Cardiac septum (tissue), 1 donor: ENCODE measurements around the gene KPTN. TPM values are rescaled to one million over a fixed set of nuclear protein-coding genes. Genes with fewer than 3 reads are reported as not detected.

ENCODE experiments used
- DNase-seq: peaks from one replicate; pipeline ENCODE4 v3.0.0-alpha.2; 2020; ENCODE audit warnings: low spot score
- intact Hi-C: fragments of 100-400 bp; cut with DNase I; formaldehyde crosslinking; loops from one replicate; pipeline ENCODE4 v1.14.0; 2022
- total RNA-seq: library from RNA; stranded (reverse); fragmentation: NEBNext Ultra II Directional; extraction: Animal tissue kit (Norgen Biotek cat#: 25700); gene quantifications from one replicate; pipeline ENCODE4 v1.2.1, GENCODE V29; 2021
- donor health status: DM: no; HTN: no; CAD: no.

The KPTN gene
- total RNA-seq, 1 donor from 2014 or later, result 5.2 TPM

GRCh38 chr19:47473336-47473735 lies 10.7 kb downstream of the KPTN start:
- no peak for DNase-seq
- intact Hi-C loops, result no loop called here

GRCh38 chr19:47471733-47472457 lies 12.1 kb downstream of the KPTN start, which contains the start of gene SLC8A2:
TSS of gene SLC8A2 (minus strand) at chr19:47471893. CDS start at chr19:47466403, 5,490 bp downstream.
- no peak for DNase-seq
- intact Hi-C loops, result no loop called here

GRCh38 chr19:47471381-47471732 lies 12.7 kb downstream of the KPTN start:
- intact Hi-C loops, result no loop called here
- DNase-seq, result no peak

GRCh38 chr19:47470447-47471195 lies 13.4 kb downstream of the KPTN start:
- intact Hi-C loops, result no loop called here

GRCh38 chr19:47469719-47470118 lies 14.3 kb downstream of the KPTN start:
- no peak for DNase-seq
- intact Hi-C loops, result no loop called here

More at GRCh38 chr19:47470447-47471195, 13.4 kb downstream of the KPTN start:
- DNase-seq, result no peak

GRCh38 chr19:47469363-47469700 lies 14.7 kb downstream of the KPTN start:
- intact Hi-C loops, result no loop called here
- no peak for DNase-seq

GRCh38 chr19:47467914-47468313 lies 16.1 kb downstream of the KPTN start:
- DNase-seq, result no peak
- intact Hi-C loops, result no loop called here

- intact Hi-C loops, result no loop called here
- no peak for DNase-seq
Observed at GRCh38 chr19:47465957-47466356, 18.1 kb downstream of the KPTN start.

GRCh38 chr19:47464675-47465419 lies 19.2 kb downstream of the KPTN start:
- no peak for DNase-seq
- intact Hi-C loops, result no loop called here

- DNase-seq, result no peak
- intact Hi-C loops, result no loop called here
Observed at GRCh38 chr19:47461876-47462275, 22.1 kb downstream of the KPTN start.

GRCh38 chr19:47459477-47459876 lies 24.5 kb downstream of the KPTN start:
- DNase-seq, result no peak
- intact Hi-C loops, result no loop called here

GRCh38 chr19:47458672-47459071 lies 25.3 kb downstream of the KPTN start:
- DNase-seq, result no peak
- intact Hi-C loops, result no loop called here

GRCh38 chr19:47456721-47457474 lies 27.1 kb downstream of the KPTN start:
- intact Hi-C loops, result no loop called here
- no peak for DNase-seq

- no peak for DNase-seq
- intact Hi-C loops, result no loop called here
Observed at GRCh38 chr19:47450478-47450877, 33.5 kb downstream of the KPTN start.

- no peak for DNase-seq
- intact Hi-C loops, result no loop called here
Observed at GRCh38 chr19:47448360-47448727, 35.7 kb downstream of the KPTN start.

- DNase-seq, result no peak
- intact Hi-C loops, result no loop called here
Observed at GRCh38 chr19:47447470-47448359, 36.3 kb downstream of the KPTN start.

- no peak for DNase-seq
- intact Hi-C loops, result no loop called here
Observed at GRCh38 chr19:47446534-47447469, 37.2 kb downstream of the KPTN start.

- intact Hi-C loops, result no loop called here
- no peak for DNase-seq
Observed at GRCh38 chr19:47445937-47446402, 38.0 kb downstream of the KPTN start.
